ENCODE results near the gene ZNF695.

- no peak for TF ChIP-seq POLR2A (IDR thresholded peaks at IDR 0.05; ENCODE audit: low read length)
- no peak for TF ChIP-seq USF2 (IDR thresholded peaks at IDR 0.05)
- no peak for TF ChIP-seq HMGXB4 (CRISPR knock-in tag; IDR thresholded peaks at IDR 0.05; ENCODE audit: borderline replicate concordance)
- no peak for TF ChIP-seq CTCF (IDR thresholded peaks at IDR 0.05)
- no peak for TF ChIP-seq MAX (IDR thresholded peaks at IDR 0.05)
Measured at GRCh38 chr1:246966502-246966901, 41.4 kb downstream of the ZNF695 start.
